OCI-LY3 (cell line): Measurements from ENCODE around the gene MRPL33.

ENCODE experiments used
- EZH2phosphoT487 ChIP-seq: fragments of 200-600 bp; shearing (Covaris generic); IDR thresholded peaks from 2 replicates; pipeline ENCODE4 v1.6.1; 2018; ENCODE audit warnings: antibody characterized with exemption, mixed run types, low read depth
- TF ChIP-seq, protein P1 (sequence below): fragments of 200-600, 300-600 bp; sonication (generic); IDR thresholded peaks from 2 replicates; pipeline ENCODE4 v1.5.1; 2014; ENCODE audit warnings: antibody characterized with exemption, low read length, low read depth

DNA sequence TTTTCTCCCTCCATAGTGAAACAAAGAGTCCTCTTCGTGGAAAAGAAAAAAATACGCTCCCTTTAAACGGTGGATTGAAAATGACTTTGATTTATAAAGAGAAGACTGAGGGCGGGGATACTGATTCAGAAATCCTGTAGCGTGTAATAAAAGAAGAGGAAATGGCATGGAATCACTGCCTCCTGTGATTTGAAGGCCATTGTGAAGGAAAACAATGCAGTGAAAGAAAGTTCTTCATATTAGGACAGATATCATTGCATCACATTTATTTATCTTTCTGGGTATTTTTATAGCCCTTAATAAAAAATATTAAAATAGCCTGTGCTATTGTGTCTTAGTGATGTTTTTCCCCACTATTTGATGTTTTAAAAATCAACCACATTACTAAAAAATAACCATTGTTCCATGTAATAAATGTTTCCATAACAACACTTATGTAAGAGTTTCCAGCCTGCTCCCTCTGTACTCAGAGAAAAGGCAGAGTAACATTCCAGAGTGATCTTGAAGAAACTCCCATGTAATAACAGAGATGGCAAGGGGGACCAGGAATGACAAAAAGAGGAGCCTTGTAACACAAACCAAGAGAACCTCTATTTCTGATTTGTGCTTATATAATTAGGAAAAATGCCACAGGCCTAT, 8.0 kb downstream of the MRPL33 start:
- TF ChIP-seq, protein P1, sequence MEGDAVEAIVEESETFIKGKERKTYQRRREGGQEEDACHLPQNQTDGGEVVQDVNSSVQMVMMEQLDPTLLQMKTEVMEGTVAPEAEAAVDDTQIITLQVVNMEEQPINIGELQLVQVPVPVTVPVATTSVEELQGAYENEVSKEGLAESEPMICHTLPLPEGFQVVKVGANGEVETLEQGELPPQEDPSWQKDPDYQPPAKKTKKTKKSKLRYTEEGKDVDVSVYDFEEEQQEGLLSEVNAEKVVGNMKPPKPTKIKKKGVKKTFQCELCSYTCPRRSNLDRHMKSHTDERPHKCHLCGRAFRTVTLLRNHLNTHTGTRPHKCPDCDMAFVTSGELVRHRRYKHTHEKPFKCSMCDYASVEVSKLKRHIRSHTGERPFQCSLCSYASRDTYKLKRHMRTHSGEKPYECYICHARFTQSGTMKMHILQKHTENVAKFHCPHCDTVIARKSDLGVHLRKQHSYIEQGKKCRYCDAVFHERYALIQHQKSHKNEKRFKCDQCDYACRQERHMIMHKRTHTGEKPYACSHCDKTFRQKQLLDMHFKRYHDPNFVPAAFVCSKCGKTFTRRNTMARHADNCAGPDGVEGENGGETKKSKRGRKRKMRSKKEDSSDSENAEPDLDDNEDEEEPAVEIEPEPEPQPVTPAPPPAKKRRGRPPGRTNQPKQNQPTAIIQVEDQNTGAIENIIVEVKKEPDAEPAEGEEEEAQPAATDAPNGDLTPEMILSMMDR: no peak
- no peak for TF ChIP-seq EZH2phosphoT487
